NCI-H1105 treated with DMSO at 0.1 percent for 48 hours (cell line): ENCODE measurements around the gene SOCS1.

Experiments
- DNase-seq: peaks from one replicate; lab custom pipeline; 2025; lab: John Stamatoyannopoulos, UW

Gene SOCS1

DNA sequence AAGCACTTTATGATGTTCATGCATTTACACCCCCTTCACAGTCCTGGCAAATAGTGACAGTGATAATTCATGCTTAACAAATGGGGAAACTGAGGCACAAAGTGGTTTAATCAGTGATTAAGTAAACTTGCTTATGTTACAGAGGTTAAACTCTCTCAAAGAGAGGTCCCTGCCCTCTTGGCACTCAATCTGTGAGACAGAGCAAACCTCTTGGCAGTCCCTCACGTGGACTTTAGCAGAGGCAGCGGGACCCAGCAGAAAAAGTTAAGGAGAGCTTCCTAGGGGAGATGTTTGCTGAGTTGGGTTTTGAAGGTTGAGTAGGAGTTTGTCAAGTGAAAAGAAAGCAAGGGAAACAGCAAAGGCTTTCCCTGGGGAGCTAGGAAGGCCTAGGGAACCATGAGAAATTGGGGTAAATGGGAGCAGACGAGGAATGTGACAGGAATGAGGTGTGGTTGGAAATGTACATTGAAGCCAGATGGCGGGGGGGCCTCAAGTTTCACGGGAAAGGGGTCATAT is 10.7 kb downstream of the SOCS1 start:
- no peak for DNase-seq

DNA sequence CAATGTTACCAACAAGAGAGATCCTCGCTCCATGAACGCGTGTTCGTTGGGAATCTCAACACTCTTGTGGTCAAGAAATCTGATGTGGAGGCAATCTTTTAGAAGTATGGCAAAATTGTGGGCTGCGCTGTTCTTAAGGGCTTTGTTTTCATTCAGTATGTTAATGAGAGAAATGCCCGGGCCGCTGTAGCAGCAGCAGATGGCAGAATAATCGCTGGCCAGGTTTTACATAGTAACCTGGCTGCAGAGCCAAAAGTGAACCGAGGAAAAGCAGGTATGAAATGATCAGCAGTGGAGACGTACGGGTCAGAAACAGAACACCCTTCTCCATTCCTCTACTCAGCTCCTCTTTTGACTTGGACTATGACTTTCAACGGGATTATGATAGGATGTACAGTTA is 13.3 kb downstream of the SOCS1 start:
- no peak for DNase-seq

DNA sequence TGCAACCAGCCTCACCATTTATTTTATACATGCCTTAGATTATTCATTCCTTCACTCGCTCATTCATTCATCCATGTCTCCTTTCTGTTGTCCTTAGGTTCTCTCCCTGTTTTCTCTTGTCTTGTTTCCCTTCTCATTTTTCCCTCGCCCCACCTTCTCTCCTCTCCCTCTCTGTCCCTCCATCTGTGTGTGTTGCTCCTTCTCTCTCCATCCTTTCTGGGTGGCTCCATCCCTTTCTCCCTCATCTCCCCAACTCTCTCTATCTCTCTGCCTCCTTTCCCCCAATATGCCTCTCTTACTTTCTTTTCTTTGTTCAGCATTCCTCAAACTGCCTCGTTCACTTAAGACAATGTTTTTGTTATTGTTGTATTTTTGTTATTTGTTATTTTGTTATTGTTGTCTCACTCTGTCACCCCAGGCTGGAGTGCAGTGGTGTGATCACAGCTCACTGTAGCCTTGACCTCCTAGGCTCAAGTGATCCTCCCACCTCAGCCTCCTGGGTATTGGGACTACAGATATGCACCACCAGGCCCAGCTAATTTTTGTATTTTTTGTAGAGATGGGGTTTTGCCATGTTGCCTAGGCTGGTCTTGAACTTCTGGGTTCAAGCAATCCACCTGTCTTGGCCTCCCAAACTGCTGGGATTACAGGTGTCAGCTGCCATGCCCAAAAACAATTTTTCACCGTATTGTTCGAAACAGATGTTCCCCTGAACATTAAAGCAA is 14.4 kb downstream of the SOCS1 start:
- DNase-seq: no peak

DNA sequence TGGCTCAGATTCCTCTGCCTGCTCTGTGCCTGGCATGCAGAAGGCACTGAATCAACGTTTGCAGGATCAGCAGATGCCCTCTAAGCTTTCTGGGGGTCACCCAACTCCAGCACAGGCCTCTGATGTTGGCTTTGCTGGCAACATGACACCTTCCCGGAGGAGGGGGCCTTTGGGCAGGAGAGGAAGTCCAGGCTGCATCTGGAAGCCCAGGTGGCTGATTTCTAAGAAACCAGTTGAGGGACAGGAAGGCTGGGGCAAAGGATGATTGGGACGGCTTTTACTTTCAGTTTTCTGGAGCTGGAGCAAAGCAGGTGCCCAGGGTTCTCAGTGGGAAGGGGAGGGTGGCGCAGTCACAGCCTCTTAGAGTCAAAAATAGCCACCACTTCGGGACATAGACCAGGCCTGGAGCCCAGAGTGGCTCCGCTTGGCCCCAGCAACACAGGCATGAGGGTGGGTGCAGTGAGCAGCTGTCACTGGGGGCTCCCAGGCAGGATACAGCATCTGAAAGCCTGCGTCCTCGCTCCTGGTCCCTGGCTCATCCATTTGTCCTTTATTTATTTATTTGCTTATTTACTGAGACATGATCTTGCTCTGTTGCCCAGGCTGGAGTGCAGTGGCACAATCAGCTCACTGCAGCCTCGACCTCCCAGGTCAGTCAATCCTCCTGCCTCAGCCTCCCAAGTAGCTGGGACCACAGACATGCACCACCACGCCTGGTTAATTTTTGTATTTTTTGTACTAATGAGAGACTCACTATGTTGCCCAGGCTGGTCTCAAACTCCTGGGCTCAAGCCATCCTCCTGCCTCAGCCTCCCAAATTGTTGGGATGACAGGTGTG is 15.1 kb downstream of the SOCS1 start:
- no peak for DNase-seq

GRCh38 chr16:11239644-11240632 is 16.1 kb downstream of the SOCS1 start:
- DNase-seq: no peak

- no peak for DNase-seq
These were observed 17.5 kb downstream of the SOCS1 start for GRCh38 chr16:11238272-11239202.

- DNase-seq: no peak
These were observed 19.3 kb downstream of the SOCS1 start for GRCh38 chr16:11236461-11237254.

GRCh38 chr16:11235703-11235991 is 20.4 kb downstream of the SOCS1 start:
- no peak for DNase-seq

GRCh38 chr16:11234884-11235702 is 20.9 kb downstream of the SOCS1 start:
- DNase-seq: no peak

- no peak for DNase-seq
These were observed 22.2 kb downstream of the SOCS1 start for GRCh38 chr16:11233727-11234376.

DNA sequence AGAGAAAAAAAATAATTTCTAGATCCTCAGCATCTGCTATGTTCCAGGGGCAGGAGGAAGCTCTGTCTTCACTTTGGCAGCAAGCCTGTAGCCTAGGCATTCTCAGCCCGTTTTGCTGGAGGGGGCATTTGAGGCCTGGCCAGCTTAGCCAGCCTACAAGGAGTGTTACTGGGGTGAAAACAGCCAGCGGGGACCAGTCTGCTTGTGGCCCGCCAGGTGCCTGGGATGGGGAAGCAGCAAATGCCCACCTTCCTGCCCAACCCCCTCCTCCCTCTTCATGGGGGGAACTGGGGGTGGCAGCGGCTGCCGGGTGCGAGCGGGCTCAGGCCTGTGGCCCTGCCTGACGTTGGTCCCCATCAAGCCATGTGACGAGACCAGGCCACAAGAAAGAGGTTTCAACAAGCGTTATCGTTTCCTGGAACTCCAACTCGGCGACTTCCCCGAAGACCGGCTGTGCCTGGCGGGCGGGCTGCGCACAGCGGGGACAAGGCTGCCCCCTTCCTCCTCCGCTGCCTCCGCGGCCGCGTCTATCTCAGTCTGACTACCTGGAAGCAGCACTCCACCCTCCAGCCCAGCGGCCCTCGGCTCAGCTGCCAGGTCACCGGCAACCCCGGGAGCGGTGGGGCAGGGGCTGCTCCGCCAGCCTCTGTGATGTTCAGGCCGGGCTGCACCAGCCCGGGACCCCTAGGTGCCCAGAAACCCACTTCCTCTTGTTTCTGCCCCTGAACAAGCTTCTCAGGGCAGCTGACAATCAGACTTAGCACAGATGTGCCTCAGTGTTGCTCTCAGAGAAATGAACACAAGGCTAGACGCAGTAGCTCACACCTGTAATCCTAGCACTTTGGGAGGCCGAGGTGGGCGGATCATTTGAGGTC is 22.9 kb downstream of the SOCS1 start:
- no peak for DNase-seq

DNA sequence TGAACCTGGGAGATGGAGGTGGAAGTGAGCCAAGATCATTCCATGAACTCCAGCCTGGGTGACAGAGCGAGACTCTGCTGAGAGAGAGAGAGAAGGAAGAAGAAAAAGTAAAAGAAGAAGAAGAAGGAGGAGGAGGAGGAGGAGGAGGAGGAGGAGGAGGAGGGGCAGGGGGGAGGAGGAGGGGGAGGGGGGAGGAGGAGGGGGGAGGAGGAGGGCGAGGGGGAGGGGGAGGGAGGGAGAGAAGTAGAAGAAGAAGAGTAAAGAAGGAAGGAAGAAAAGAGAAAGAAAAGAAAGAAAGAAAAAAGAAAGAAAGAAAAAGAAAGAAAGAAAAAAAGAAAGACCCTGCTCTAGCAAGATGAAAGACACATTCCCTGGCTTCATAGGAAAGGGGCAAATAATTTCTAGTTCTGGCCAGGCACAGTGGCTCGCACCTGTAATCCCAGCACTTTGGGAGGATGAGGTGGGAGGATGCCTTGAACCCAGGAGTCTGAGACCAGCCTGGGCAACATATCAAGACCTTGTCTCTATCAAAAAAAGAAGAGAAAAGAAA is 23.6 kb downstream of the SOCS1 start:
- DNase-seq: no peak

- no peak for DNase-seq
These were observed 24.5 kb downstream of the SOCS1 start for GRCh38 chr16:11231367-11231970.

DNA sequence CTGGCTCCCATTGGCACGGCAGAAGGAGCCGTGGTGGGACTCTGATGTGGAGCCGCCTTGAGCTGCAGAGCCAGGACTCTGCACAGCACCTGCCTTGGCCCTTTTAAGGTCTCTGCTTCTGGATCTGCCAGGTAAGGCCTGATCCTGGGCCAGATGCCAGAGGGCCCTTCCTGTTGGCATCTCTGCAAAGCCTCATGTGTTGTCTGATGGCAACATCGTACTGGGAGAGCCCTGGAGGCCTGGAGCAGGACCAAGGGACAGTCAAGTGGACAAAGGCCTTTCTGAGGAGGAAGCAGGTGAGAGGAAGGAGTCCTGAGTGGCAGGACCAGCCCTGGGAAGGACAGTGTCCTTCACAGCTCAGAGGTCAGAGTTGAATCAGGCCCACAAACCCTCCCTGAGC is 26.1 kb downstream of the SOCS1 start:
- peak; percentile 13 for DNase-seq

DNA sequence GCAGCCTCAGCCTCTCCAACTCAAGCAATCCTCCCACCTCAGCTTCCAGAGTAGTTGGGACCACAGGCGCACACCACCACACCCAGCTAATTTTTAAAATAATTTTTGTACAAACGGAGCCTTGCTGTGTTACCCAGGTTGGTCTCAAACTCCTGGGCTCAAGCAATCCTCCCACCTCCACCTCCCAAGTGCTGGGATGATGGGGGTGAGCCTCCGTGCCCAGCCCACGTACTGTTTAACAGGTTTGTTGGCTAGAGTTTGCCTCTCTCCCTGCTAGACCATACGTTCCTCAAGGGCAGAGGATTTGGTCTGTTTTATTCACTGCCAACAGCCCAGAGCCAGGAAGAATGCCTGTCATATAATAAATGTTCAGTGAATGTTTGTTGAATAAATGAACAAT is 26.6 kb downstream of the SOCS1 start:
- DNase-seq: no peak

DNA sequence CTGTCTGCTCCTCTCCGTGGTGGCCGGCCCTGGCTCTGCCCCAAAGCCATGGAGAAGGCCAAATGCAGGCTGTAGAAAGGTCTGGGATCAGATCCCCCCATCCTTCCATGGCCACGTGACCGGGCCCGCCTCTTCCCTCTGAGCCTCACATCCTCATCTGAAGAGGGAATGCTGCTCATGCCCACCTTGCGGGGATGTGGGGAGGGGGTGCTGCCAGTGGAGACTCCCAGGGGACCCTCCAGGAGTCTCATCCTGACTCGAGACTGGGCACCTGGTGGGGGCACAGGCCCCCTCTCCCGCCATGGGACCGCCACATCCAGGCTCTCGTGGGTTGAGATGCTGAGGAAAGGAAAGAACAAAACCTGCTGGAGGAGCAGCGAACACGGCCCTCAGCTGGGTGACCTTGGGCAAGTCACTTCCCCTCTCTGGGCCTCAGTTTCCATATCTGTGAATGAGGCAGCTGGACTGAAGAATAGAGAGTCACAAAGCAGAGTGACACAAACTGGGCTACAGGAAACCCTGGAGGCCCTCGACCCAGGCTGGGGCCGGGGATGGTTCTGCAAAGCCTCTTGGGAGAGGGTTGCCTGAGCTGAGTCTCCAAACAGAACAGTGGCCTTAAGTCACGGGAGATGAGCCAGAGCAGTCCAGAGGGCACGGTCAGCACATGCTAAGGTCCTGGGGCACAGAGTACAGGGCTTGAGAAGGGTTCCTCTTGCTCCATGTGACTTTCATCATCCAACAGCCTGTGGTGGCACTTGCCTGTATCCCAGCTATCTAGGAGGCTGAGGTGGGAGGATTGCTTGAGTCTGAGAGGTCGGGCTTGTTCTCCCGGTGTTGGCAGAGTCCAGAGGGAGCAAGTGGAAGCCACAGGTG is 30.1 kb downstream of the SOCS1 start:
- DNase-seq: no peak
